ENCODE data around the gene GSG1L2.
A peak's percentile ranks its signal among the peaks of the same experiment; 100 is the strongest.

GSG1L2 gene

DNA sequence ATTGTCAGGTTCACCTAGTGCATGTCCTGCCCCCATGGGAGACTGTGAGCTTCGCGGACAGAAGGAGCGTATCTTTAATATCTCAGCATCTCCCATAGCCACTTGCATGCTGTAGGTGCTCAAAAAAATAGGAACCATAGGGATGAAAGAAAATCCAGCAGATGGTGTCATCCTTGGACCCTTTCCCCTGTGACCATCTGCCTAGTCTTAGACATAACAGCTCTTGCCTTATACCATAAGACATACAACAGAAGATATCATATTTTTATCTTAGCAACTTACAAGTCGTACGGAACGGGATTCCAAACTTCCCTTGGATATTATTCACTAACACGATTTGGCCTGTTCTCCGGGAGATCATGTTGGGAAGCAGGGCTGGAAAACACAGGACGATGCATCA is 45.0 kb downstream of the GSG1L2 start:
- no peak for DNase-seq (ENCODE audit: extremely low read depth, insufficient read length)
- no peaks in the 10 kb centered on the region for H3K36me3 ChIP-seq (ENCODE audit: control insufficient read depth, insufficient read depth, low read length)
- no peaks in the 10 kb centered on the region; the same call in 1 of the 2 replicates for H3K27me3 ChIP-seq (replicated peaks; ENCODE audit: control insufficient read depth, insufficient read depth, low read length)
- H3K4me3 ChIP-seq (replicated peaks; ENCODE audit: low read depth, low read length) = no peak overlapping the region
- TF ChIP-seq, protein P1, sequence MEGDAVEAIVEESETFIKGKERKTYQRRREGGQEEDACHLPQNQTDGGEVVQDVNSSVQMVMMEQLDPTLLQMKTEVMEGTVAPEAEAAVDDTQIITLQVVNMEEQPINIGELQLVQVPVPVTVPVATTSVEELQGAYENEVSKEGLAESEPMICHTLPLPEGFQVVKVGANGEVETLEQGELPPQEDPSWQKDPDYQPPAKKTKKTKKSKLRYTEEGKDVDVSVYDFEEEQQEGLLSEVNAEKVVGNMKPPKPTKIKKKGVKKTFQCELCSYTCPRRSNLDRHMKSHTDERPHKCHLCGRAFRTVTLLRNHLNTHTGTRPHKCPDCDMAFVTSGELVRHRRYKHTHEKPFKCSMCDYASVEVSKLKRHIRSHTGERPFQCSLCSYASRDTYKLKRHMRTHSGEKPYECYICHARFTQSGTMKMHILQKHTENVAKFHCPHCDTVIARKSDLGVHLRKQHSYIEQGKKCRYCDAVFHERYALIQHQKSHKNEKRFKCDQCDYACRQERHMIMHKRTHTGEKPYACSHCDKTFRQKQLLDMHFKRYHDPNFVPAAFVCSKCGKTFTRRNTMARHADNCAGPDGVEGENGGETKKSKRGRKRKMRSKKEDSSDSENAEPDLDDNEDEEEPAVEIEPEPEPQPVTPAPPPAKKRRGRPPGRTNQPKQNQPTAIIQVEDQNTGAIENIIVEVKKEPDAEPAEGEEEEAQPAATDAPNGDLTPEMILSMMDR (IDR thresholded peaks at IDR 0.05; ENCODE audit: insufficient read depth, low read length, poor library complexity, severe bottlenecking) = no peak

DNA sequence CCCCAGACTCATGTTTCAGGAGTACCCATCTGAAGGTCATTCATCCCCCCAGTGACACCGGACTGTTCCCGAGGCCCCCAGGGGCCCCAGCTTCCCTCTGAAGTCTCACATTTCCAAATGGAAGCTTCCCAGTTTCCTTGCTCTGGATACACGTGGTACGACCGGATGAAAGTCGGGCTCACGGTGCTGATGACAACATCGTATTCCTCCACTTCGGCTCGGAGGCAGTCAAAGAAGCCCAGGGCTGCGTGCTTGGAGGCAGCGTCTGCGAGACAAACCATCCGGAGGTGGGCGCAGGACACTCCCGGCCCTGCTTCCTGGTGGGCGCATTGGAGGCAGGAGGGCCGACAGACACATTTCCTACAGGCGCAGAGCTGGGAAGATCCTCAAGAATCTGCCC is 49.2 kb downstream of the GSG1L2 start:
- no peaks in the 10 kb centered on the region for H3K36me3 ChIP-seq (ENCODE audit: control insufficient read depth, insufficient read depth, low read length)
- H3K4me3 ChIP-seq (replicated peaks; ENCODE audit: low read depth, low read length) = no peak overlapping the region
- DNase-seq (ENCODE audit: extremely low read depth, insufficient read length) = no peak
- TF ChIP-seq, protein P1 (IDR thresholded peaks at IDR 0.05; ENCODE audit: insufficient read depth, low read length, poor library complexity, severe bottlenecking) = no peak
- no peaks in the 10 kb centered on the region; the same call in 1 of the 2 replicates for H3K27me3 ChIP-seq (replicated peaks; ENCODE audit: control insufficient read depth, insufficient read depth, low read length)

DNA sequence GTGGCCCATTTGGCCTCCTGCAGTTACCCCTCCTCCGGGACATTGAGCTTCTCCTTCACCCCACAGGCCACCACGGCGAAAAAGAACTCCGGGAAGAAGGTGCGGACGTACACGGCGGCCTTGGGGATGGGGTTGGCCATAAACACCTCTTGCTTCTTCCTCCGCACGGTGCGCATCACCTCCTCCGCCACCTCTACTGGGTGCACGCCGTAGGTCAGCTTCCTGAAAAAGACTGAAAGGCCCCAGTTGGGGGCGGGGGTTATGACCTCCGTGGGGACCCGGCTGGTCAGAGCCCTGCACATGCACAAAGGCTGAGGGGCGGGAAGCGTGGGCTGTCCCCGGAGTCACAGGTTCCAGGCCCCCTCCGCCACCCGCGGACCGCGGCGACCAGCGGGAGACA is 50.4 kb downstream of the GSG1L2 start:
- no peak for DNase-seq (ENCODE audit: extremely low read depth, insufficient read length)
- TF ChIP-seq, protein P1 (IDR thresholded peaks at IDR 0.05; ENCODE audit: insufficient read depth, low read length, poor library complexity, severe bottlenecking) = no peak
- Histone ChIP-seq H3K4me3 (replicated peaks; ENCODE audit: low read depth, low read length) (no peak overlapping the region), H3K36me3 (ENCODE audit: control insufficient read depth, insufficient read depth, low read length) (no peaks in the 10 kb centered on the region), H3K27me3 (replicated peaks; ENCODE audit: control insufficient read depth, insufficient read depth, low read length) (no peaks in the 10 kb centered on the region; the same call in 1 of the 2 replicates)

DNA sequence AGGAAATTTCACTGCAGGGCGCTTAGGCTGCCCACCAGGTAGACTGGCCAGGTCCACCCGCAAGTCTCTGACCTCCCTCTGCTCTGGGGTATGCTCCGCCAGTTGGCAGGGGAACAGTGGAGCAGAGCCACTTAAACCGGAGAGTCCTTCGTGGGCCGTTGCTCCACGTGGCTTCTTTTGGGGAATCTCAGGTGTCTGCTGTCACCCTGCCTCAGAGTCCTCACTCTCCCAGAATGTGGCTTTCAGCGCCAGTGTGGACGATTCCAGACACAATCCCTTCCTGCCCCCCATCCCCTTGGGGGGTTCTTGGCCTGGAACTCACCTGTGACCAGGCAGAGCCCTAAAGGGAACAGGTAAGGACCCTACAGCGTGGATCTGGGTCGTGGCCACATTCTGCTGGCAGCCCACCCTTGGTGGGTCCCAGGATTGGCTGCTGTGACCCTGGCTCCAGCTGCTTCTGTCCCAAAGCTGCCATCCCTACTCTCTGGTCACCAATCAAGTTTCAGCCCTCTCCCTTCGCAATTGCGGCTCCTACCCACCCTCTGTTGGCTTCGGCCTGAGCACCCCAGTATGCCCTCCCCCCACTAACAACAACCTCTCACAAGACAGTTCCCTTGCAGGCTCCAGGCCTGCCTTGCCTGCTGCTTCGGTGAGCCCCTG is 52.7 kb downstream of the GSG1L2 start:
- no peak for DNase-seq (ENCODE audit: extremely low read depth, insufficient read length)
- TF ChIP-seq, protein P1 (IDR thresholded peaks at IDR 0.05; ENCODE audit: insufficient read depth, low read length, poor library complexity, severe bottlenecking) = no peak
- Histone ChIP-seq H3K27me3 (replicated peaks; ENCODE audit: control insufficient read depth, insufficient read depth, low read length) (no peaks in the 10 kb centered on the region; the same call in 1 of the 2 replicates), H3K4me3 (replicated peaks; ENCODE audit: low read depth, low read length) (no peak overlapping the region), H3K36me3 (ENCODE audit: control insufficient read depth, insufficient read depth, low read length) (no peaks in the 10 kb centered on the region)

DNA sequence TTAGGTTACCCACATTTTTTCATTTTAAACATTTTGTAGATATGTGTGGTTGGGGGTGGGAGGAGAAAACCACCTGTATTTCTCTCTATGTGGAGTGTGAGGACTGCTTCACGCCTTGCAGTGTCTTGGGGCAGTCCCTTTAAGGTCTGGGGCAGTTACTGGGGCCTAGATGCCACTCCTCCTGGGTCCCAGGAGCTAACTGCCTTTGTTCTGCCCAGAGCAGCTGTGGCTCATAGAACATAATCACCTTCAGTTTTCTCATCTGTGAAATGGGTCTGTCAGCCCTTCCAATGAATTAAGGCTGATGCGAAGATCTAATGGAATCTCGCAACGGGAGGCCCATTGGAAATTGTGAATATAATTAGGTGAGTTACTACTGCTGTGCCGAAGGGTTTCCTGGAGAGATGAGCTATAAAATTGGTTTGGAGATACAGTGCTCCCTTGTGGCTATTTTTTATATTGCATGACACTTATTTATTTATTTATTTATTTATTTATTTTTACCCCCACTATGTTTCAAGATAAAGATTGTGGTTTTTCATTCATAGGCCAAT is 53.4 kb downstream of the GSG1L2 start:
- Histone ChIP-seq H3K36me3 (ENCODE audit: control insufficient read depth, insufficient read depth, low read length) (no peaks in the 10 kb centered on the region), H3K4me3 (replicated peaks; ENCODE audit: low read depth, low read length) (no peak overlapping the region), H3K27me3 (replicated peaks; ENCODE audit: control insufficient read depth, insufficient read depth, low read length) (no peaks in the 10 kb centered on the region; the same call in 1 of the 2 replicates)
- DNase-seq (ENCODE audit: extremely low read depth, insufficient read length) = no peak
- TF ChIP-seq, protein P1 (IDR thresholded peaks at IDR 0.05; ENCODE audit: insufficient read depth, low read length, poor library complexity, severe bottlenecking) = peak; percentile 13
